HG02678 (cell line): Measurements from ENCODE around the gene POU6F1.
"Not testable (repeated sequence)": the region's sequence is repeated elsewhere in the genome, so short reads cannot be mapped to it uniquely, and the experiment has no call there.

Experiments used
- ATAC-seq: cut with Tn5 transposase; IDR thresholded peaks from one replicate; pipeline ENCODE4 v1.9.1; 2021; ENCODE audit warnings: mild to moderate bottlenecking, moderate library complexity; ENCODE audit not compliant: unreplicated experiment

The POU6F1 gene, protein sequence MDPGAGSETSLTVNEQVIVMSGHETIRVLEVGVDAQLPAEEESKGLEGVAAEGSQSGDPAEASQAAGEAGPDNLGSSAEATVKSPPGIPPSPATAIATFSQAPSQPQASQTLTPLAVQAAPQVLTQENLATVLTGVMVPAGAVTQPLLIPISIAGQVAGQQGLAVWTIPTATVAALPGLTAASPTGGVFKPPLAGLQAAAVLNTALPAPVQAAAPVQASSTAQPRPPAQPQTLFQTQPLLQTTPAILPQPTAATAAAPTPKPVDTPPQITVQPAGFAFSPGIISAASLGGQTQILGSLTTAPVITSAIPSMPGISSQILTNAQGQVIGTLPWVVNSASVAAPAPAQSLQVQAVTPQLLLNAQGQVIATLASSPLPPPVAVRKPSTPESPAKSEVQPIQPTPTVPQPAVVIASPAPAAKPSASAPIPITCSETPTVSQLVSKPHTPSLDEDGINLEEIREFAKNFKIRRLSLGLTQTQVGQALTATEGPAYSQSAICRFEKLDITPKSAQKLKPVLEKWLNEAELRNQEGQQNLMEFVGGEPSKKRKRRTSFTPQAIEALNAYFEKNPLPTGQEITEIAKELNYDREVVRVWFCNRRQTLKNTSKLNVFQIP

GRCh38 chr12:51217968-51218606, at the start of gene POU6F1:
TSS of gene POU6F1 (minus strand) at chr12:51218062. CDS start at chr12:51206836, 11,226 bp downstream.
- peak; percentile 77 for ATAC-seq

GRCh38 chr12:51265024-51265423, 47.2 kb upstream of the POU6F1 start:
- ATAC-seq, result no peak

DNA sequence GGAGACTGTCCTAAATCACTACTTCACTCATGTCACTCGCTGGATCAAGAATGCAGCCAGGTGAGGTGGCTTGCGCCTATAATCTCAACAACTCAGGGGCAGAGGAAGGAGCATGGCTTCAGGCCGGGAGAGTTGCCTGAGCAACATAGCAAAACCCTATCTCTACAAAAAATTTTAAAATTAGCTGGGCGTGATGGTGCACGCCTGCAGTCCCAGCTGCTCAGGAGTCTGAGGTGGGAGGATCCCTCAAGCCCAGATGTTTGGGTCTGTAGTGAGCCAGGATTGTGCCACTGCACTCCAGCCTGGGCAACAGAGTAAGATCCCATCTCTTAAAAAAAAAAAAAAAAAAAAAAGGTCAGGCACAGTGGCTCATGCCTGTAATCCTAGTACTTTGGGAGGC, 46.4 kb upstream of the POU6F1 start:
- ATAC-seq, result no peak

GRCh38 chr12:51263341-51263740, 45.5 kb upstream of the POU6F1 start:
- no peak for ATAC-seq

- ATAC-seq, result no peak
These were observed 44.9 kb upstream of the POU6F1 start for GRCh38 chr12:51262758-51263177.

DNA sequence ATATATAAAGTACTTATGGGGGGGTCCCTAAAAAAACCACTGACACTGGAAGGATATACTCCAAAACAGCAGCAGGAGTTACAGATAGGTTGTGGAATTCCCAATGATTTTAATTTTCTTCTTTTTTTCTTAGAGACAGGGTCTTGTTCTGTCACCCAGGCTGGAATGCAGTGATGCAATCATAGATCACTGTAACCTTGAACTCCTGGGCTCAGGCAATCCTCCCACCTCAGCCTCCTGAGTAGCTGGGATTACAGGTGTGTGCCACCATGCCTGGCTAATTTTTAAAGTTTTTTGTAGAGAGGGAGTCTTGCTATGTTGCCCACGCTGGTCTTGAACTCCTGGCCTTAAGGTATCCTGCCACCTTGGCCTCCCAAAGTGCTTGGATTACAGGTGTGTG, 41.7 kb upstream of the POU6F1 start:
- ATAC-seq, result not testable (repeated sequence)

- no peak for ATAC-seq
These were observed 36.7 kb upstream of the POU6F1 start for GRCh38 chr12:51254536-51254935.

DNA sequence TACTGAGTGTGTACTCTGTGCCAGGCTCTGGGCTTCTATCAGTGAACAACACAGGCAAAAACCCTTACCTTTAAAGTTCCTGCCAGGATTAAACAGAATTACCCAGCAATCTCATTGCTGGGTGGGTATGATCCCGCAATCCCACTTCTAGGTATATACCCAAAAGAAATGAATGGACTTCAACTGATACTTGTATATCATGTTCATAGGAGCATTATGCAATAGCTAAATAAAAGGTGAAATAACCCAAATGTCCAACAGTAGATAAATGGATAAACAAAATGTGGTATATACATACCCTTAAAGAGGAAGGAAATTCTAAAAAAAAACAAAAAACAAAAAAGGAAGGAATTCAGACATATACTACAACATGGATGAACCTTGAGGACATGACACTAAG, 35.4 kb upstream of the POU6F1 start:
- ATAC-seq, result no peak

GRCh38 chr12:51247523-51248206, 29.8 kb upstream of the POU6F1 start:
- no peak for ATAC-seq

DNA sequence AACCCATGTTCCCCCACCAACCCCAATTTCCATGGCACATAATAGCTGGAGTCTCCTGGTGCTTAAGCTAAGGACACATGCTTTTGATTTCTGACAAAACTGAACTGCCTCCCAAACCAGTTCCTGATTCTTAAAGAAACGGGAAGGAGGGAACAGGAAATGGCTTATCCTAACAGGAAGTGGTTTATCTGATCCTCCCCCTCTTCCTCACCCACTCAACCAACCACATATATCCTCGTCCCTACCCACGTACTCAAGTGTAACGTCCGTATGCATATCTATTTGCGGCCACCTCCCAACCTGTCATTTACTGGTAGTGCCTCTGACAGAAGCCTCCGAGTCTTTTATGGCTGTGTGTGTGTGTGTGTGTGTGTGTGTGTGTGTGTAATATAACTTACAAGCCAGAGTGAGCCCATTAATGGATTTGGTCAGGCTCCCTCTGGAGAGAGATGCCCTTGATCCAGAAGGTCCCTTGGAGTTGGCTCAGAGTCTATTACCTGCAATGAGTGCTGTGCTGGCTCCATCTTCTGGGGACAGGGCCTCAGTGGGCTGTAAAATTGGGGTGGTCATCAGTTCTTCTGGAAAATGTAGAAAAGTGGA, 28.5 kb upstream of the POU6F1 start:
- ATAC-seq, result no peak

DNA sequence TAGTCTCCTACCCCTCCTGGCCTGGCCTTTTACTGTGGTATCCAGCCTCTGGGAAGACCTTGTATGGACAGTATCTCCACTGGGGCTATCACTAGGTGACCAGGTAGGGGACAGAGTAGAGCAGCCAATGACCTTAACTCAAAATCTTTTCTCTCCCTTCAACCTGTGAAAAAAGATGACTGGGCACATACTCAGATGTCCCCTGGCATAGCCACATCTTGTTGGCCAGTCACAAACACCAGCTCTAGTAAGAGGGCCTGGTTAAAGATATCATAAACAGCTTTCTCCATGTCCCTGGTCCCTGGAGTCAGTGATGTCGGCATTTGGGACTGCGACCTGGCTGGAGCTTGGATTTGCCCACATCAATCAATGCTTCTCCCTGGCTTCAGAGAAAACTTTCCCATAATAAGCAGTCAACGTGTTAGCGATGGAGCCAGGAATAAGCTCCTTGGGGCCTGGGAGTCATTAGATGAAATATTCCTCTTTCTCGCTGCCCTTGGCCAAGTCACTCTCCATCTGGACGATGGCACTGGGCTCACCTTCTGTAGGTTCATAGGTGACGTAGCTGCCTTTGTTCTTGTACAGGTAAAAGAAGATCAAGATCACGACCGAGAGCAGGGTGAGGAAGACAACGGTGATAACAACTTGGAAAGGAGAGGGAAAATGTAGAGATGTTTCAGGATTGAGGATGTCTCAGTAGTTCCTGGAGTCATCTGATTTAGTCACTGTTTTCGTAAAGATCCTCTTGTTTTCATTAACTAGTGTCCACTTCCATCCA, 27.8 kb upstream of the POU6F1 start:
- ATAC-seq, result no peak

DNA sequence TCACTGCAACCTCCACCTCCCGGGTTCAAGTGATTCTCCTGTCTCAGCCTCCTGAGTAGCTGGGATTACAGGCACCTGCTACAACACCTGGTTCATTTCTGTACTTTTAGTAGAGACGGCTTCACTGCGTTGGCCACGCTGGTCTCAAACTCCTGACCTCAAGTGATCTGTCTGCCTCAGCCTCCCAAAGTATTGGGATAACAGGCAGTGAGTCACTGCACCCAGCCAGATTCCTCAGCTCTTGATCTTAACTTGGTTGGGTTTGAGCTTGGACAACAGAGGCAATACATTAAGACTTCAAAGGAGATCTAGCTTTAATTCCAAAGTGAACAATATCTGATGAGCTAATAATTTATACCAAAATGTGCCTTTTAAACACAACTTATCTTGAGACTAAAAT, 26.4 kb upstream of the POU6F1 start:
- ATAC-seq, result no peak

- ATAC-seq, result no peak
These were observed 25.0 kb upstream of the POU6F1 start for GRCh38 chr12:51242876-51243275.

- ATAC-seq, result no peak
These were observed 24.3 kb upstream of the POU6F1 start for GRCh38 chr12:51242120-51242519.

- ATAC-seq, result no peak
These were observed 23.1 kb upstream of the POU6F1 start for GRCh38 chr12:51240971-51241370.

GRCh38 chr12:51238510-51239334, 20.9 kb upstream of the POU6F1 start, which contains the start of gene DAZAP2:
TSS of gene DAZAP2 (plus strand) at chr12:51238826. CDS start at chr12:51238908, 82 bp downstream.
- ATAC-seq, result peak; percentile 94

DNA sequence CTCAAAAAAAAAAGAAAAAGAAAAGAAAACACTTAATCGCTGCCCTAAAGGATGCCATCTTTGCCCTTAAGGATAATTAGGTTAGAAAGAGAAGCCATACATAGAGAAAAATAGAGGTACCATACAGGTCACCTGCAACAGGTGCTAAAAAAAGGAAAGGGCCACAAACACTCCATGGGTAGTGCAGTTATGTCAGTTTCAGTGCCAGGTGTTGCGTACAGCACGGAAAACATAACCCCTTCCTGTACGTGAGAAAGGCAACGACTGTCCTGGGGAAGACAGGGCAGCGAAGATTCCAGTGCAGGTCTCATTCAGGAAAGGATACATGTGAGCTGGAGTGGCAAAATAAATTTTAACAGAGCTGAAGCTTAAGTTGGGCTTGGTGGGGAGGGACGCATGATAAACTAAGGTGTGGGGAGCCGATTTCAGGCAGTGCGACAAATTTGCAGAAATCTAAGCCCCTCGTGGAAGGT, 20.2 kb upstream of the POU6F1 start:
- no peak for ATAC-seq

DNA sequence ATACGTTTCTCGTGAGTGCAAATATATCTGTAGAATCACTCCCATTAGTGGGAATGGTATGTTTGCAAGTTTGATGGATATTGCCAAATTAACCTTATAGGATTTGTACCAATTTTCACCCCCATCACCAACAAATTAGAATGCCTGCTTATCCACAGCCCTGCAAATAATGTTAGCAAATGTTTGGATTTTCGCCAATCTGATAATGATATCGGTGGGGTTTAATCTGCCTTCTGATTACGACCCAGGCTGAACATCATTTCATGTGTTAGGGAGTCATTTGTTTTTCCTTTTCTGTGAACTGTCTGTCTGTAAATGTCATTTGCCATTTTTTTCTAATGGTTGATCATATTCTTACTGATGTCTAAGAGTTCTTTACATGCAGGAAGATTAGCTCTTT, 16.7 kb upstream of the POU6F1 start:
- ATAC-seq, result no peak

GRCh38 chr12:51232642-51233041, 14.8 kb upstream of the POU6F1 start:
- ATAC-seq, result no peak
